ENCODE results near the gene DMD. TPM values are rescaled to one million over a fixed set of nuclear protein-coding genes. Genes with fewer than 3 reads are reported as not detected.

Gene DMD
- polyA plus RNA-seq, 3 donors from 2014 or later, result not detected

- no peak overlapping the region for H3K4me3 Mint-ChIP-seq
- peaks cover 0 to 4% (median 0%) of the 10 kb centered on the region in 3 donors for H3K27me3 Mint-ChIP-seq (ENCODE audit: low read depth in 3 of 3)
- no peaks in the 10 kb centered on the region for H3K36me3 Mint-ChIP-seq
- no peak overlapping the region for H3K27ac Mint-ChIP-seq
- no peak for DNase-seq
- H3K9me3 Mint-ChIP-seq, result peaks cover 0 to 6% (median 1%) of the 10 kb centered on the region in 6 donors
- no peaks in the 10 kb centered on the region for H3K4me1 Mint-ChIP-seq
Observed at GRCh38 chrX:31523884-31524536, 1687.3 kb downstream of the DMD start.

GRCh38 chrX:31522760-31523159 lies 1688.6 kb downstream of the DMD start:
- no peak for DNase-seq
- Mint-ChIP-seq H3K27me3 (ENCODE audit: low read depth in 3 of 3) (peaks cover 0 to 4% (median 0%) of the 10 kb centered on the region in 3 donors), H3K36me3 (no peaks in the 10 kb centered on the region), H3K4me3 (no peak overlapping the region), H3K27ac (no peak overlapping the region), H3K9me3 (peaks cover 0 to 5% (median under 1%) of the 10 kb centered on the region in 6 donors), H3K4me1 (no peaks in the 10 kb centered on the region)

- Mint-ChIP-seq H3K27me3 (ENCODE audit: low read depth in 3 of 3) (peaks cover 0 to 4% (median 2%) of the 10 kb centered on the region in 3 donors), H3K9me3 (peaks cover 0 to 6% (median 0%) of the 10 kb centered on the region in 6 donors), H3K27ac (no peak overlapping the region), H3K4me3 (no peak overlapping the region), H3K4me1 (no peaks in the 10 kb centered on the region), H3K36me3 (no peaks in the 10 kb centered on the region)
- DNase-seq, result no peak
Observed at GRCh38 chrX:31521941-31522340, 1689.4 kb downstream of the DMD start.

DNA sequence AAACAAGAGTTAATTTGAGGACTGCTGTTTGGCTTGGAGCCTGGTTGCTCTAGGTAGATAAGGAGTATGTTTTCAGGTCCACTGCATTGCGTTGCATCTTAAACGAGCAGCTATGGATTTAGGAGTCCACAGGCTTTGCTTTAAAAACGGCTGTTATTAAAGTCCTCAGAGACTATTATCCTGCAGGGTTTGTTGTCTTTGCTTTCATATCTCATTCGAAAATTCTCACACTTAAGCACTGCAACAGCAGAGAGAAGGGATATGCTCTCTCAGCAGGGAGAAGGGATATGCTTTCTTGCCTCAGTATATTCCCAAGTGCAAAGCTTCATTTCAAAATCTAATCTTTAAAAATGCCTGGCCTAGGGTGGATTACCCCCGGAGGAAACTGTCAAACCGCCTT lies 1694.8 kb downstream of the DMD start:
- Mint-ChIP-seq H3K4me1 (no peaks in the 10 kb centered on the region), H3K27ac (no peak overlapping the region), H3K9me3 (peaks cover 0 to 4% (median 0%) of the 10 kb centered on the region in 6 donors), H3K4me3 (no peak overlapping the region), H3K27me3 (ENCODE audit: low read depth in 3 of 3) (peaks cover 0 to 4% (median 2%) of the 10 kb centered on the region in 3 donors), H3K36me3 (no peaks in the 10 kb centered on the region)
- no peak for DNase-seq

GRCh38 chrX:31508338-31508737 lies 1703.0 kb downstream of the DMD start:
- H3K4me1 Mint-ChIP-seq, result no peaks in the 10 kb centered on the region
- no peak overlapping the region for H3K27ac Mint-ChIP-seq
- no peak for DNase-seq

GRCh38 chrX:31506928-31507327 lies 1704.4 kb downstream of the DMD start:
- H3K27ac Mint-ChIP-seq, result no peak overlapping the region
- DNase-seq, result no peak
- H3K9me3 Mint-ChIP-seq, result peaks cover 0 to 3% (median 0%) of the 10 kb centered on the region in 6 donors
- H3K36me3 Mint-ChIP-seq, result no peaks in the 10 kb centered on the region
- no peak overlapping the region for H3K4me3 Mint-ChIP-seq
- peaks cover 0 to 4% (median 2%) of the 10 kb centered on the region in 3 donors for H3K27me3 Mint-ChIP-seq (ENCODE audit: low read depth in 3 of 3)
- no peaks in the 10 kb centered on the region for H3K4me1 Mint-ChIP-seq

More at GRCh38 chrX:31508338-31508737, 1703.0 kb downstream of the DMD start:
- Mint-ChIP-seq H3K36me3 (no peaks in the 10 kb centered on the region), H3K4me3 (no peak overlapping the region), H3K27me3 (ENCODE audit: low read depth in 3 of 3) (peaks cover 0 to 4% (median 2%) of the 10 kb centered on the region in 3 donors), H3K9me3 (peaks cover 0 to 3% (median 0%) of the 10 kb centered on the region in 6 donors)

GRCh38 chrX:31506360-31506759 lies 1705.0 kb downstream of the DMD start:
- DNase-seq, result no peak
- Mint-ChIP-seq H3K4me1 (no peaks in the 10 kb centered on the region), H3K9me3 (peaks cover 0 to 3% (median 0%) of the 10 kb centered on the region in 6 donors), H3K36me3 (no peaks in the 10 kb centered on the region), H3K4me3 (no peak overlapping the region), H3K27me3 (ENCODE audit: low read depth in 3 of 3) (peaks cover 0 to 2% (median 2%) of the 10 kb centered on the region in 3 donors), H3K27ac (no peak overlapping the region)

DNA sequence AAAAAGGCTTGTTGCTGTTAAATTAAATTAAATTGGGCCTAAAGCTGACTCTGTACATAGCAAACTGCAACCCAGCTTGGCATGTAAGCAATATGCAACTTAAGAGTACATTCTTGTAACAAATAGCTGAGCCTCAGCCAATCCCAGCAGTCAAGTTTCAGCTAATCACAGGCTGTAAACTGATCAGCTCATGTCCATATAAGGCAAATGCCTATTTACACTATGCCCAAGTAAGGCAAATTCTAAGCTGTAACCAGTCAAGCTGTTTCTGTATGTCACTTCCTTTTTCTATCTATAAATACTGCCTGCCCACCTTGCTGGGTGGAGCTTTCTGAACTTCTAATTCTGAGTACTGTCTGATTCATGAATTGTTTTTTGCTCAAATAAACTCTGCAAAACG lies 1710.4 kb downstream of the DMD start:
- Mint-ChIP-seq H3K27ac (no peak overlapping the region), H3K9me3 (peaks cover 0 to 5% (median 0%) of the 10 kb centered on the region in 6 donors), H3K4me3 (no peak overlapping the region), H3K27me3 (ENCODE audit: low read depth in 3 of 3) (peaks cover 0 to 4% (median 2%) of the 10 kb centered on the region in 3 donors), H3K36me3 (no peaks in the 10 kb centered on the region), H3K4me1 (no peaks in the 10 kb centered on the region)
- DNase-seq, result no peak

DNA sequence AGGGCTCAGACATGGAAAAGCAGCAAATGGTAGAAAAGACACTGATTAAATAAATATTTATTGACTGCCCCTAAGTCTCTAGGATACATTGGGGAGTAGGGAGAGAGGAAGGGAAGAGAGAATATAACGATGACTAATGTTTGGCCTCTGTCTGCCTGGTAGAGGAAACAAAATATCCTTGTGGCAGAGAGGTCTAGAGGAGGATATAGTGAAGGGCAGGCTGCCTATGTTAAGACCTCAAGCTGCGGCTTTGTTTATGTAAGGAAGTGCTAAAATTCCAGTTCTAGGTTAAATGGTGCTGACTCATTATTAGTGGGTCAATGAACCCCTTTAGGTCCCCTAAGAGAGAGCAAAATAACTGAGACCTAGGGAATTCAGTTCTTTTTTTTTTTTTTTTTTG lies 1712.2 kb downstream of the DMD start:
- Mint-ChIP-seq H3K4me3 (no peak overlapping the region), H3K4me1 (no peaks in the 10 kb centered on the region)

GRCh38 chrX:31497086-31497485 lies 1714.3 kb downstream of the DMD start:
- DNase-seq, result no peak
- H3K9me3 Mint-ChIP-seq, result peaks cover 0 to 8% (median 2%) of the 10 kb centered on the region in 6 donors
- H3K4me3 Mint-ChIP-seq, result no peak overlapping the region
- H3K27ac Mint-ChIP-seq, result no peak overlapping the region
- no peaks in the 10 kb centered on the region for H3K36me3 Mint-ChIP-seq
- H3K27me3 Mint-ChIP-seq (ENCODE audit: low read depth in 3 of 3), result peaks cover 0 to 4% (median 0%) of the 10 kb centered on the region in 3 donors
- H3K4me1 Mint-ChIP-seq, result no peaks in the 10 kb centered on the region

More for the DNA sequence above, 1712.2 kb downstream of the DMD start:
- Mint-ChIP-seq H3K36me3 (no peaks in the 10 kb centered on the region), H3K9me3 (peaks cover 0 to 5% (median 0%) of the 10 kb centered on the region in 6 donors), H3K27me3 (ENCODE audit: low read depth in 3 of 3) (peaks cover 0 to 4% (median 0%) of the 10 kb centered on the region in 3 donors), H3K27ac (no peak overlapping the region)
- DNase-seq, result no peak

- no peak overlapping the region for H3K27ac Mint-ChIP-seq
- H3K4me1 Mint-ChIP-seq, result no peaks in the 10 kb centered on the region
- no peaks in the 10 kb centered on the region for H3K36me3 Mint-ChIP-seq
- H3K27me3 Mint-ChIP-seq (ENCODE audit: low read depth in 3 of 3), result peaks cover 0 to 2% (median 0%) of the 10 kb centered on the region in 3 donors
- no peak for DNase-seq
- H3K4me3 Mint-ChIP-seq, result no peak overlapping the region
- peaks cover 0 to 4% (median 1%) of the 10 kb centered on the region in 6 donors for H3K9me3 Mint-ChIP-seq
Observed at GRCh38 chrX:31487951-31488350, 1723.4 kb downstream of the DMD start.

GRCh38 chrX:31483336-31483735 lies 1728.0 kb downstream of the DMD start:
- H3K27me3 Mint-ChIP-seq (ENCODE audit: low read depth in 3 of 3), result peaks cover 0 to 4% (median 0%) of the 10 kb centered on the region in 3 donors
- peaks cover 2 to 13% (median 4%) of the 10 kb centered on the region in 6 donors for H3K9me3 Mint-ChIP-seq
- H3K4me3 Mint-ChIP-seq, result no peak overlapping the region
- H3K27ac Mint-ChIP-seq, result no peak overlapping the region
- no peak for DNase-seq
- H3K36me3 Mint-ChIP-seq, result peaks cover 0 to 3% (median 0%) of the 10 kb centered on the region in 3 donors
- no peaks in the 10 kb centered on the region for H3K4me1 Mint-ChIP-seq

DNA sequence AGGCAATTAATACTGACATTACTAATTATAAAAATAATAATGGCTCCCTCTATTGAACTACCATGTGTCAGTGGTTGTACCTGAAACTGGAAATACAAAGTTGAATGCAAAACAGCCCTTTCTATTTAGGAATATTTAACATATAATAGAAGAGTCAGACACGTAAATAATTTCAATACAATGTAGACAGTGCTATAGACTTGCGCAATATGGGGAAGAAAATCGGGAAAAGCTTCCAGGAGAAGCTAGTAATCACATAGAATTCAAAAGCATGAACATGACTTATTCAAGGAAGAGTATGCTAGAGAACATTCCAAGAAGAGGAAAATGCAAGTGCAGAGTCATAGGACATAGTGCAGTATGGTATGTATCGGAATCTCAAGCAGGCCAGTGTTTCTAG lies 1730.7 kb downstream of the DMD start:
- no peak for DNase-seq
- no peaks in the 10 kb centered on the region for H3K4me1 Mint-ChIP-seq
- no peak overlapping the region for H3K4me3 Mint-ChIP-seq
- peaks cover 1 to 7% (median 2%) of the 10 kb centered on the region in 3 donors for H3K27me3 Mint-ChIP-seq (ENCODE audit: low read depth in 3 of 3)
- H3K9me3 Mint-ChIP-seq, result peaks cover 0 to 13% (median 6%) of the 10 kb centered on the region in 6 donors
- H3K36me3 Mint-ChIP-seq, result peaks cover 0 to 3% (median 0%) of the 10 kb centered on the region in 3 donors
- H3K27ac Mint-ChIP-seq, result no peak overlapping the region

DNA sequence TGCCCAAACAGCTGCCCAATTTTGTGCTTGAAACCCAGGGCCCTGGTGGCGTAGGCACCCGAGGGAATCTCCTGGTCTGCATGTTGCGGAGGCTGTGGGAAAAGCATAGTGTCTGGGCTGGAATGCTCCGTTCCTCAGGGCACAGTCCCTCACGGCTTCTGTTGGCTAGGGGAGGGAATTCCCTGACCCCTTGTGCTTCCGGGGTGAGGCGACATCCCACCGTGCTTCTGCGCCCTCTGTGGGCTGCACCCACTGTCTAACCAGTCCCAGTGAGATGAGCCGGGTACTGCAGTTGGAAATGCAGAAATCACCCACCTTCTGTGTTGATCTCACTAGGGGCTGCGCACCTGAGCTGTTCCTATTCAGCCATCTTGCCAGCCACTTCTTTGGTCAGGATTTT lies 1740.1 kb downstream of the DMD start:
- no peaks in the 10 kb centered on the region for H3K4me1 Mint-ChIP-seq
- H3K36me3 Mint-ChIP-seq, result no peaks in the 10 kb centered on the region
- H3K9me3 Mint-ChIP-seq, result peaks cover 1 to 12% (median 3%) of the 10 kb centered on the region in 6 donors
- H3K27ac Mint-ChIP-seq, result no peak overlapping the region
- no peak for DNase-seq
- H3K4me3 Mint-ChIP-seq, result no peak overlapping the region
- peaks cover 0 to 7% (median 0%) of the 10 kb centered on the region in 3 donors for H3K27me3 Mint-ChIP-seq (ENCODE audit: low read depth in 3 of 3)

Data from immature natural killer cell (primary cell).